ENCODE measurements around the gene MXD4. TPM values are rescaled to one million over a fixed set of nuclear protein-coding genes. Genes with fewer than 3 reads are reported as not detected.

Gene MXD4
- total and polyA plus RNA-seq, 9 of the 15 experiments (the other 6 are each of a cell fraction or from before 2014, with no cell fraction given): 0.06 to 13.5 (median 5.9) TPM

DNA sequence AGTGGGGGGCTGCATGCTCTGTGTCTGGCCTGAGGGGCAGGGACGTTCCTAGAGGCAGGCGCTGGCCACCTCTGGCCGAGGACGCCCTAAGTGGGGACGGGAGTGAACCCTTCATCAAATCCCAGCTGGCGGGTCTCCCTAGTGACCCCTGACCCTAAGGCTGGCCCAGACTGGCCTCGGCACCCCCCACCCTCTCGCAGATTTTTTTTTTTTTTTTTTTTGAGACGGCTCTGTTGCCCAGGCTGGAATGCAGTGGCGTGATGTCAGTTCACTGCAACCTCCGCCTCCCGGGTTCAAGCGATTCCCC, 988 bp upstream of the MXD4 start (continued):
- TF ChIP-seq MIER1 (IDR thresholded peaks at IDR 0.05; ENCODE audit: low read depth) (no peak), MYC (IDR thresholded peaks at IDR 0.05; ENCODE audit: low read depth, low read length) (no peak), MYC (CRISPR knock-in tag; IDR thresholded peaks at IDR 0.05; ENCODE audit: borderline replicate concordance, low read depth) (no peak; the same call in 1 of the 2 replicates), NR2C1 (IDR thresholded peaks at IDR 0.05) (no peak), NR2C1 (tag; IDR thresholded peaks at IDR 0.05) (peak; percentile 60; the same call in 1 of the 2 replicates), PCBP1 (IDR thresholded peaks at IDR 0.05; ENCODE audit: low read depth, low read length, poor library complexity, severe bottlenecking) (peak; percentile 45)
- TF ChIP-seq, protein P1, sequence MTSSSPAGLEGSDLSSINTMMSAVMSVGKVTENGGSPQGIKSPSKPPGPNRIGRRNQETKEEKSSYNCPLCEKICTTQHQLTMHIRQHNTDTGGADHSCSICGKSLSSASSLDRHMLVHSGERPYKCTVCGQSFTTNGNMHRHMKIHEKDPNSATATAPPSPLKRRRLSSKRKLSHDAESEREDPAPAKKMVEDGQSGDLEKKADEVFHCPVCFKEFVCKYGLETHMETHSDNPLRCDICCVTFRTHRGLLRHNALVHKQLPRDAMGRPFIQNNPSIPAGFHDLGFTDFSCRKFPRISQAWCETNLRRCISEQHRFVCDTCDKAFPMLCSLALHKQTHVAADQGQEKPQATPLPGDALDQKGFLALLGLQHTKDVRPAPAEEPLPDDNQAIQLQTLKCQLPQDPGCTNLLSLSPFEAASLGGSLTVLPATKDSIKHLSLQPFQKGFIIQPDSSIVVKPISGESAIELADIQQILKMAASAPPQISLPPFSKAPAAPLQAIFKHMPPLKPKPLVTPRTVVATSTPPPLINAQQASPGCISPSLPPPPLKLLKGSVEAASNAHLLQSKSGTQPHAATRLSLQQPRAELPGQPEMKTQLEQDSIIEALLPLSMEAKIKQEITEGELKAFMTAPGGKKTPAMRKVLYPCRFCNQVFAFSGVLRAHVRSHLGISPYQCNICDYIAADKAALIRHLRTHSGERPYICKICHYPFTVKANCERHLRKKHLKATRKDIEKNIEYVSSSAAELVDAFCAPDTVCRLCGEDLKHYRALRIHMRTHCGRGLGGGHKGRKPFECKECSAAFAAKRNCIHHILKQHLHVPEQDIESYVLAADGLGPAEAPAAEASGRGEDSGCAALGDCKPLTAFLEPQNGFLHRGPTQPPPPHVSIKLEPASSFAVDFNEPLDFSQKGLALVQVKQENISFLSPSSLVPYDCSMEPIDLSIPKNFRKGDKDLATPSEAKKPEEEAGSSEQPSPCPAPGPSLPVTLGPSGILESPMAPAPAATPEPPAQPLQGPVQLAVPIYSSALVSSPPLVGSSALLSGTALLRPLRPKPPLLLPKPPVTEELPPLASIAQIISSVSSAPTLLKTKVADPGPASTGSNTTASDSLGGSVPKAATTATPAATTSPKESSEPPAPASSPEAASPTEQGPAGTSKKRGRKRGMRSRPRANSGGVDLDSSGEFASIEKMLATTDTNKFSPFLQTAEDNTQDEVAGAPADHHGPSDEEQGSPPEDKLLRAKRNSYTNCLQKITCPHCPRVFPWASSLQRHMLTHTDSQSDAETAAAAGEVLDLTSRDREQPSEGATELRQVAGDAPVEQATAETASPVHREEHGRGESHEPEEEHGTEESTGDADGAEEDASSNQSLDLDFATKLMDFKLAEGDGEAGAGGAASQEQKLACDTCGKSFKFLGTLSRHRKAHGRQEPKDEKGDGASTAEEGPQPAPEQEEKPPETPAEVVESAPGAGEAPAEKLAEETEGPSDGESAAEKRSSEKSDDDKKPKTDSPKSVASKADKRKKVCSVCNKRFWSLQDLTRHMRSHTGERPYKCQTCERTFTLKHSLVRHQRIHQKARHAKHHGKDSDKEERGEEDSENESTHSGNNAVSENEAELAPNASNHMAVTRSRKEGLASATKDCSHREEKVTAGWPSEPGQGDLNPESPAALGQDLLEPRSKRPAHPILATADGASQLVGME (CRISPR knock-in tag; IDR thresholded peaks at IDR 0.05): no peak
- TF ChIP-seq, protein P2, sequence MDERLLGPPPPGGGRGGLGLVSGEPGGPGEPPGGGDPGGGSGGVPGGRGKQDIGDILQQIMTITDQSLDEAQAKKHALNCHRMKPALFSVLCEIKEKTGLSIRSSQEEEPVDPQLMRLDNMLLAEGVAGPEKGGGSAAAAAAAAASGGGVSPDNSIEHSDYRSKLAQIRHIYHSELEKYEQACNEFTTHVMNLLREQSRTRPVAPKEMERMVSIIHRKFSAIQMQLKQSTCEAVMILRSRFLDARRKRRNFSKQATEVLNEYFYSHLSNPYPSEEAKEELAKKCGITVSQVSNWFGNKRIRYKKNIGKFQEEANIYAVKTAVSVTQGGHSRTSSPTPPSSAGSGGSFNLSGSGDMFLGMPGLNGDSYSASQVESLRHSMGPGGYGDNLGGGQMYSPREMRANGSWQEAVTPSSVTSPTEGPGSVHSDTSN (CRISPR knock-in tag; IDR thresholded peaks at IDR 0.05; ENCODE audit: low read depth): no peak
- TF ChIP-seq, protein P2 (tag; conservative IDR thresholded peaks at IDR 0.05; ENCODE audit: low read depth): no peak
- TF ChIP-seq, protein P3, sequence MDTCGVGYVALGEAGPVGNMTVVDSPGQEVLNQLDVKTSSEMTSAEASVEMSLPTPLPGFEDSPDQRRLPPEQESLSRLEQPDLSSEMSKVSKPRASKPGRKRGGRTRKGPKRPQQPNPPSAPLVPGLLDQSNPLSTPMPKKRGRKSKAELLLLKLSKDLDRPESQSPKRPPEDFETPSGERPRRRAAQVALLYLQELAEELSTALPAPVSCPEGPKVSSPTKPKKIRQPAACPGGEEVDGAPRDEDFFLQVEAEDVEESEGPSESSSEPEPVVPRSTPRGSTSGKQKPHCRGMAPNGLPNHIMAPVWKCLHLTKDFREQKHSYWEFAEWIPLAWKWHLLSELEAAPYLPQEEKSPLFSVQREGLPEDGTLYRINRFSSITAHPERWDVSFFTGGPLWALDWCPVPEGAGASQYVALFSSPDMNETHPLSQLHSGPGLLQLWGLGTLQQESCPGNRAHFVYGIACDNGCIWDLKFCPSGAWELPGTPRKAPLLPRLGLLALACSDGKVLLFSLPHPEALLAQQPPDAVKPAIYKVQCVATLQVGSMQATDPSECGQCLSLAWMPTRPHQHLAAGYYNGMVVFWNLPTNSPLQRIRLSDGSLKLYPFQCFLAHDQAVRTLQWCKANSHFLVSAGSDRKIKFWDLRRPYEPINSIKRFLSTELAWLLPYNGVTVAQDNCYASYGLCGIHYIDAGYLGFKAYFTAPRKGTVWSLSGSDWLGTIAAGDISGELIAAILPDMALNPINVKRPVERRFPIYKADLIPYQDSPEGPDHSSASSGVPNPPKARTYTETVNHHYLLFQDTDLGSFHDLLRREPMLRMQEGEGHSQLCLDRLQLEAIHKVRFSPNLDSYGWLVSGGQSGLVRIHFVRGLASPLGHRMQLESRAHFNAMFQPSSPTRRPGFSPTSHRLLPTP (IDR thresholded peaks at IDR 0.05; ENCODE audit: borderline replicate concordance, extremely low read depth, insufficient read length): no peak

All from K562 (cell line).